ENCODE measurements around the gene GLT6D1.

GLT6D1 gene

DNA sequence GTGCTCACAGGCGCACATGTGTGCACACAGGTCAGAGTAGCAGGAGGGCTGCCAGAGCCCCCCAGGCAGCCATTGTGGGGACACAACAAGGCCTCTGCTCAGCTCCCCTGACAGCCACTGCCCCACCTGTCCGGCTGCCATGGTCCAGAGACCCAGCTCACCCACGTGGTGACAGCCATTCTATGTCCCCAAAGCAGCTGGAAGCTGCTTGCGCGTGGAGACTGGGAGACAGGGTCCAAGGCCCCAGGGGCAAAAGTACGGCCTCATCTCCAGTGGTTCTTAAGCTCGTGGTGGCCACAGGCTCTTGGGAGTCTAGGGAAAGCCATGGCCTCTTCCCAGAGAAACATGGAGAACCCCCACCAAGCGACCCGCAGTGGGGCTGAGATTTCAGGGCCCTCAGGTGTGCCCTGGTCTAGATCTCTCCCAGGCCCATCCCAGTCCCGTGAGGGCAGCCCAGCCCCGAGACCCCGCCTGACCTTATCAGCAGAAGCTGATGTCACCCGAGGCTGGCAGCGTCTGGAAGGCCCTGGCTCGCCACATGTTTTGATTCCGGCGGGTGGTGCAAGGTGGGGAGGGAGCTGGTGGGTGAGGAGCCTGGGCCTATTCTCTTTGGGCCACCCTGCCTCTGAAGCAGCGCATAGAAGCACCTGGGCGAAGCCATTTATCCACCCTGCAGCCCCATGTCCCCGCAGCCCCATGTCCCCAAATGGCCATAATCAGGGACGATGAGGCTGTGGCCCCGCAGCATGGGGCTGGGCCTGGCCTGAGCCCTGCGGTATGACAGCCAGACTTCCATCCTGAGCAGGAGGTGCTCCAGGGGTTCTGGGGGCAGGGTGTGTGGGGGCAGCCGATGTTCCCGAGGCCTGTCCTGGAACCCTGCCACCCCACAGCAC lies 31.7 kb downstream of the GLT6D1 start:
- no peak for DNase-seq
- H3K27ac ChIP-seq (ENCODE audit: low read length): no peak overlapping the region

DNA sequence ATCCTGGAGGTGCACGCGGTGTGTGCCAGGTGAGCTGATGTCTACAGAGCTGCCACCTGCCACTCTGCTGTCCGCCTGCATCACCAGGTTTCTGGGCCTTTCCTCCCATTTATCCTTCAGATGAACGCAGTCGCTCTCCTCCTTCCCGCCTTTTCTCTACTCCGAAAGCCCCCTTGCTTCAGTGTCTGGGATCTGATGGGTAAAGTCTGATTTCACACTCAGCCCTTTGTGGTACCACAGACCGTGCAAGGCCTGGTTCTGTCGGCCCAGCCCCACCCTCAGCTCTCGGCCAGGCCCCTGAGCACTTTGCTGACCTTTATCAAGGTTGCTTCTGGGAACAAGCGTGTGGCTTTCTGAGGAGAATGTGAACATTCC lies 32.5 kb downstream of the GLT6D1 start:
- H3K9me2 ChIP-seq (replicated peaks; ENCODE audit: insufficient read depth, low read length): no peaks in the 10 kb centered on the region
- H3F3A ChIP-seq (ENCODE audit: insufficient read depth, low read length): no peaks in the 10 kb centered on the region
- no peaks in the 10 kb centered on the region for H3K79me2 ChIP-seq (ENCODE audit: low read length)
- no peak for DNase-seq
- no peaks in the 10 kb centered on the region for H4K20me1 ChIP-seq (ENCODE audit: insufficient read depth, low read length)
- no peaks in the 10 kb centered on the region for H3K9me3 ChIP-seq (replicated peaks; ENCODE audit: insufficient read depth, low read length)
- H3K9ac ChIP-seq (ENCODE audit: low read length): no peak overlapping the region
- H3K4me3 ChIP-seq (ENCODE audit: low read length): no peak overlapping the region
- H3K4me1 ChIP-seq (ENCODE audit: low read length): no peaks in the 10 kb centered on the region
- no peaks in the 10 kb centered on the region for H3K36me3 ChIP-seq (replicated peaks; ENCODE audit: insufficient read depth, low read length)
- H2AFZ ChIP-seq (ENCODE audit: low read length): no peak overlapping the region
- TF ChIP-seq EZH2phosphoT487 (IDR thresholded peaks at IDR 0.05; ENCODE audit: low read length) (no peak), EZH2 (optimal IDR thresholded peaks at IDR 0.05; ENCODE audit: low read depth, low read length) (no peak)
- TF ChIP-seq, protein P1, sequence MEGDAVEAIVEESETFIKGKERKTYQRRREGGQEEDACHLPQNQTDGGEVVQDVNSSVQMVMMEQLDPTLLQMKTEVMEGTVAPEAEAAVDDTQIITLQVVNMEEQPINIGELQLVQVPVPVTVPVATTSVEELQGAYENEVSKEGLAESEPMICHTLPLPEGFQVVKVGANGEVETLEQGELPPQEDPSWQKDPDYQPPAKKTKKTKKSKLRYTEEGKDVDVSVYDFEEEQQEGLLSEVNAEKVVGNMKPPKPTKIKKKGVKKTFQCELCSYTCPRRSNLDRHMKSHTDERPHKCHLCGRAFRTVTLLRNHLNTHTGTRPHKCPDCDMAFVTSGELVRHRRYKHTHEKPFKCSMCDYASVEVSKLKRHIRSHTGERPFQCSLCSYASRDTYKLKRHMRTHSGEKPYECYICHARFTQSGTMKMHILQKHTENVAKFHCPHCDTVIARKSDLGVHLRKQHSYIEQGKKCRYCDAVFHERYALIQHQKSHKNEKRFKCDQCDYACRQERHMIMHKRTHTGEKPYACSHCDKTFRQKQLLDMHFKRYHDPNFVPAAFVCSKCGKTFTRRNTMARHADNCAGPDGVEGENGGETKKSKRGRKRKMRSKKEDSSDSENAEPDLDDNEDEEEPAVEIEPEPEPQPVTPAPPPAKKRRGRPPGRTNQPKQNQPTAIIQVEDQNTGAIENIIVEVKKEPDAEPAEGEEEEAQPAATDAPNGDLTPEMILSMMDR (IDR thresholded peaks at IDR 0.05; ENCODE audit: low read length): no peak
- peaks cover 35% of the 10 kb centered on the region for H3K27me3 ChIP-seq (replicated peaks; ENCODE audit: insufficient read depth, low read length)
- H3K27ac ChIP-seq (ENCODE audit: low read length): no peak overlapping the region
- no peak overlapping the region for H3K4me2 ChIP-seq (ENCODE audit: low read depth, low read length)

More for the DNA sequence above, 31.7 kb downstream of the GLT6D1 start:
- no peaks in the 10 kb centered on the region for H4K20me1 ChIP-seq (ENCODE audit: insufficient read depth, low read length)
- TF ChIP-seq EZH2phosphoT487 (IDR thresholded peaks at IDR 0.05; ENCODE audit: low read length) (no peak), EZH2 (optimal IDR thresholded peaks at IDR 0.05; ENCODE audit: low read depth, low read length) (no peak)
- TF ChIP-seq, protein P1 (IDR thresholded peaks at IDR 0.05; ENCODE audit: low read length): no peak
- peaks cover 42% of the 10 kb centered on the region for H3K27me3 ChIP-seq (replicated peaks; ENCODE audit: insufficient read depth, low read length)
- H2AFZ ChIP-seq (ENCODE audit: low read length): no peak overlapping the region
- no peak overlapping the region for H3K4me2 ChIP-seq (ENCODE audit: low read depth, low read length)
- H3K4me3 ChIP-seq (ENCODE audit: low read length): no peak overlapping the region
- no peaks in the 10 kb centered on the region for H3K79me2 ChIP-seq (ENCODE audit: low read length)
- H3F3A ChIP-seq (ENCODE audit: insufficient read depth, low read length): no peaks in the 10 kb centered on the region
- no peaks in the 10 kb centered on the region for H3K4me1 ChIP-seq (ENCODE audit: low read length)
- no peaks in the 10 kb centered on the region for H3K9me2 ChIP-seq (replicated peaks; ENCODE audit: insufficient read depth, low read length)
- no peaks in the 10 kb centered on the region for H3K9me3 ChIP-seq (replicated peaks; ENCODE audit: insufficient read depth, low read length)
- H3K9ac ChIP-seq (ENCODE audit: low read length): no peak overlapping the region
- H3K36me3 ChIP-seq (replicated peaks; ENCODE audit: insufficient read depth, low read length): no peaks in the 10 kb centered on the region

DNA sequence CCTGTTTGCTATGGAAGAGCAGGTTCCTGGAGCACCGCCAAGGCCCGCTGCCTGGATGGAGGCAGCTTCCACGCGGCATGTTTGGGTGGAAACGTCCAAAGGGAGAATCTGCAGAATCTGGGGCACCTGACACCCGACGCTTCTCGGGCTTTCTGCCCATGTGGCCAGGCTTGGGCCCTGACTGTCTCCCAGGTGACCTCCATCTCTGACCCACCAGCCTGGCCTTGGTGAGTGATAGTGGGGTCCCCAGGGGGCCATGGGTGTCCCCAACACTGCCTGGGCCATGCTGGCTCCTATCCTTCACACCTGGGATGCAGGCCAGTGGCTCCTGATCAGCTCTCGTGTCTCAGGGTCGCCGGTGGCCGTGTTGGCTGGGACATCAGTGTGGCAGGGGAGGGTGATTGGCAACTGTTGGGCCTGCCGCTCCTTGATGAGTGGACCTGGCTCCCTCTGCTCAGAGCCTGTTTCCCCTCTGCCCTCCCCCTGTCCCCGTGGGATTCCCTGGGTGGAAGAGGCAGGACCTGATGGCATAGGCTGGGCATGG lies 34.0 kb downstream of the GLT6D1 start:
- Histone ChIP-seq H3K9ac (ENCODE audit: low read length) (no peak overlapping the region), H3K4me2 (ENCODE audit: low read depth, low read length) (no peak overlapping the region), H3K9me3 (replicated peaks; ENCODE audit: insufficient read depth, low read length) (no peaks in the 10 kb centered on the region), H3K27me3 (replicated peaks; ENCODE audit: insufficient read depth, low read length) (peaks cover 38% of the 10 kb centered on the region), H3K4me3 (ENCODE audit: low read length) (no peak overlapping the region), H3K36me3 (replicated peaks; ENCODE audit: insufficient read depth, low read length) (no peaks in the 10 kb centered on the region), H4K20me1 (ENCODE audit: insufficient read depth, low read length) (no peaks in the 10 kb centered on the region), H3K79me2 (ENCODE audit: low read length) (no peaks in the 10 kb centered on the region), H3K4me1 (ENCODE audit: low read length) (no peaks in the 10 kb centered on the region), H3F3A (ENCODE audit: insufficient read depth, low read length) (no peaks in the 10 kb centered on the region), H3K9me2 (replicated peaks; ENCODE audit: insufficient read depth, low read length) (no peaks in the 10 kb centered on the region), H2AFZ (ENCODE audit: low read length) (no peak overlapping the region), H3K27ac (ENCODE audit: low read length) (no peak overlapping the region)
- TF ChIP-seq EZH2phosphoT487 (IDR thresholded peaks at IDR 0.05; ENCODE audit: low read length): no peak
- DNase-seq: no peak

Data from MM.1S (cell line).